H1 (cell line): ENCODE measurements around the gene KRT78.

Source experiments
- CREB1 ChIP-seq: IDR thresholded peaks from 2 replicates; pipeline ENCODE4 v1.6.1; 2012; ENCODE audit warnings: inconsistent platforms
- HDAC6 ChIP-seq: IDR thresholded peaks from one replicate; pipeline ENCODE4 v1.7.1; 2012; ENCODE audit warnings: low read depth, mild to moderate bottlenecking, inconsistent platforms, low read length, moderate library complexity
- NRF1 ChIP-seq: IDR thresholded peaks from 2 replicates; pipeline ENCODE4 v1.6.1; 2011; ENCODE audit warnings: mild to moderate bottlenecking, low read depth, low read length, improper control_type of control experiment
- PHF8 ChIP-seq: fragments of 200-600 bp; sonication (generic); conservative IDR thresholded peaks from 2 replicates; pipeline ENCODE4 v1.7.1; 2012; ENCODE audit warnings: low read depth, mild to moderate bottlenecking, inconsistent platforms, low read length, moderate library complexity
- POLR2A ChIP-seq, 2 experiments: IDR thresholded peaks; 1 replicate in 1 of 2; 2 replicates in 1 of 2; pipeline ENCODE4 v1.6.1; 2011; ENCODE audit warnings: low read depth in 2 of 2, low read length in 2 of 2, mild to moderate bottlenecking in 2 of 2; ENCODE audit errors: control extremely low read depth in 1 of 2
- TAF1 ChIP-seq: IDR thresholded peaks from 2 replicates; pipeline ENCODE4 v1.6.1; 2011; ENCODE audit warnings: mild to moderate bottlenecking, low read depth, low read length
- TEAD4 ChIP-seq: IDR thresholded peaks from 2 replicates; pipeline ENCODE4 v1.6.1; 2012; ENCODE audit warnings: low read depth, low read length, inconsistent platforms, mixed read lengths
- USF2 ChIP-seq: IDR thresholded peaks from 2 replicates; pipeline ENCODE4 v1.6.1; 2011; ENCODE audit warnings: low read length, improper control_type of control experiment
- YY1 ChIP-seq: IDR thresholded peaks from 2 replicates; pipeline ENCODE4 v1.6.1; 2011; ENCODE audit warnings: low read depth, mild to moderate bottlenecking, low read length
- TF ChIP-seq, protein P1 (sequence below), 3 experiments: IDR thresholded peaks; 1 replicate in 2 of 3; 2 replicates in 1 of 3; pipeline versions ENCODE4 v1.5.1 to v1.6.1; 2011; ENCODE audit warnings: low read length in 3 of 3, mild to moderate bottlenecking in 3 of 3, inconsistent platforms in 2 of 3, low read depth in 1 of 3, moderate library complexity in 1 of 3; ENCODE audit not compliant: insufficient read depth in 1 of 3; ENCODE audit errors: control extremely low read depth in 1 of 3

DNA sequence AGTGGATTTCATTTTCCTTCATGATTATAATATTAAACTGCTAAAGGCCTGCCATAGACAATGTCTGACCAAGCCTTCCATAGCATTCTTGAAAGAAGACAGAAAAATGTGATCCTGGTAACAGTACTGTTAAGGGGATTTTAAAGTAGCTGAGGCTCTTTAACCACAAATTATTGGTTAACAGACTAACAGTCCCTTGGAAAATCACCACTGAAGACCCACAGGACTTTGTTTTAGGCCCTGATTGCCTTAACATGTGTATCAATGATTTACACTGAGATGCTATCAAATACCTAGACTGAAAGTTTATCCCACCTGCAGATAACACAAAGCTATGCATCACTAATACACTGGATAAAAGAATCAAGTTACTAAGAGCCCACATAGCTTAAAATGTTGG, 20.6 kb downstream of the KRT78 start:
- TF ChIP-seq, protein P1, sequence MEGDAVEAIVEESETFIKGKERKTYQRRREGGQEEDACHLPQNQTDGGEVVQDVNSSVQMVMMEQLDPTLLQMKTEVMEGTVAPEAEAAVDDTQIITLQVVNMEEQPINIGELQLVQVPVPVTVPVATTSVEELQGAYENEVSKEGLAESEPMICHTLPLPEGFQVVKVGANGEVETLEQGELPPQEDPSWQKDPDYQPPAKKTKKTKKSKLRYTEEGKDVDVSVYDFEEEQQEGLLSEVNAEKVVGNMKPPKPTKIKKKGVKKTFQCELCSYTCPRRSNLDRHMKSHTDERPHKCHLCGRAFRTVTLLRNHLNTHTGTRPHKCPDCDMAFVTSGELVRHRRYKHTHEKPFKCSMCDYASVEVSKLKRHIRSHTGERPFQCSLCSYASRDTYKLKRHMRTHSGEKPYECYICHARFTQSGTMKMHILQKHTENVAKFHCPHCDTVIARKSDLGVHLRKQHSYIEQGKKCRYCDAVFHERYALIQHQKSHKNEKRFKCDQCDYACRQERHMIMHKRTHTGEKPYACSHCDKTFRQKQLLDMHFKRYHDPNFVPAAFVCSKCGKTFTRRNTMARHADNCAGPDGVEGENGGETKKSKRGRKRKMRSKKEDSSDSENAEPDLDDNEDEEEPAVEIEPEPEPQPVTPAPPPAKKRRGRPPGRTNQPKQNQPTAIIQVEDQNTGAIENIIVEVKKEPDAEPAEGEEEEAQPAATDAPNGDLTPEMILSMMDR (IDR thresholded peaks at IDR 0.05; ENCODE audit: control extremely low read depth in 1 of 3, insufficient read depth in 1 of 3, low read depth in 1 of 3, low read length in 3 of 3), result no peak
- TF ChIP-seq TEAD4 (no peak), HDAC6 (no peak), POLR2A (IDR thresholded peaks at IDR 0.05; ENCODE audit: control extremely low read depth in 1 of 2, low read depth in 2 of 2, low read length in 2 of 2) (no peak), USF2 (no peak), CREB1 (no peak), YY1 (no peak), TAF1 (no peak), PHF8 (no peak), NRF1 (no peak)
